Gastrocnemius medialis (tissue), 4 donors: ENCODE data around the gene RCOR3.

Source experiments
- POLR2A ChIP-seq, 2 donors: fragments of 450-650 bp; IDR thresholded peaks; one replicate each; pipeline ENCODE4 v1.6.1; 2017; ENCODE audit warnings: antibody characterized with exemption in 2 of 2, mild to moderate bottlenecking in 2 of 2, moderate library complexity in 2 of 2
- TF ChIP-seq, protein P1 (sequence below), 5 experiments: fragments of 450-650 bp in 3 of 5; fragments of 200-600 bp in 2 of 5; sonication (generic) in 2 of 5; IDR thresholded peaks in 4 of 5; conservative IDR thresholded peaks in 1 of 5; 1 replicate in 4 of 5; 2 replicates in 1 of 5; pipeline ENCODE4 v1.5.1; 2016 to 2019; ENCODE audit warnings: antibody characterized with exemption in 5 of 5, mild to moderate bottlenecking in 3 of 5, moderate library complexity in 3 of 5

DNA sequence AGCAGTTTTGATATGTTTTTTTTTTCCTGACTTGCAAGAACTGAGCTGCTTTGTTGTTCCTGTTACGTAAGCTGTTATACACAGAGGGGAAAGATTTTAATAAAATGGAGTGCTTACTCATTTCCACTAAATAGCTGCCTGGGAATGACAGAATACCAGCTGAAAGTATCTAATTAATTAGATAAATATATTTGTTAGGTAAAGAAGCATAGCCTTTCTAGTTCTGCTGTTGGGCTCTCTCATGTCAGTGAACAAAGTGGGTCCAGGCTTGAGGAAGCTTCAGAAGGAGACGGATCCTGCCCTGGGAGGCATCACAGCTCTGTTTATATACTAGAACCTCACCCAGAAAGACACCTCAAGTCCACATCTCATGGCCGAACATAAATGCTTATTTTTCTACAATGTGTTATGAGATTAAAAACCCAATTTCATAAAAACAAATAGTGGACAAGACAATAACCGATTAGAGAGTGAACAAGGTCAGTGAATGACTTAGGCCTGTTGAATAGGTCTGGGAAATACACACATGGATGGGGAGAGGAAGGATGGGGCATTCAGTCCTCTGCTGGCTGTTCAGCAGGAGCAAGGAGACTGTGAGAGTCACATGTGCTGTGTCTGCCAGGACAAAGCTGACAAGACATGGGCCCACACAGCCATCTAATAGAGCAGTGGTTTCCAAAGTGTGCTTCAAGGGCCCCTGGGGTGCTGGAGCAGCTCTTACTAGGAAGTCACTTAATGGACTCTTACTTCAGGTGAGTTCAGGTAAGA is 88.1 kb downstream of the RCOR3 start:
- TF ChIP-seq, protein P1, sequence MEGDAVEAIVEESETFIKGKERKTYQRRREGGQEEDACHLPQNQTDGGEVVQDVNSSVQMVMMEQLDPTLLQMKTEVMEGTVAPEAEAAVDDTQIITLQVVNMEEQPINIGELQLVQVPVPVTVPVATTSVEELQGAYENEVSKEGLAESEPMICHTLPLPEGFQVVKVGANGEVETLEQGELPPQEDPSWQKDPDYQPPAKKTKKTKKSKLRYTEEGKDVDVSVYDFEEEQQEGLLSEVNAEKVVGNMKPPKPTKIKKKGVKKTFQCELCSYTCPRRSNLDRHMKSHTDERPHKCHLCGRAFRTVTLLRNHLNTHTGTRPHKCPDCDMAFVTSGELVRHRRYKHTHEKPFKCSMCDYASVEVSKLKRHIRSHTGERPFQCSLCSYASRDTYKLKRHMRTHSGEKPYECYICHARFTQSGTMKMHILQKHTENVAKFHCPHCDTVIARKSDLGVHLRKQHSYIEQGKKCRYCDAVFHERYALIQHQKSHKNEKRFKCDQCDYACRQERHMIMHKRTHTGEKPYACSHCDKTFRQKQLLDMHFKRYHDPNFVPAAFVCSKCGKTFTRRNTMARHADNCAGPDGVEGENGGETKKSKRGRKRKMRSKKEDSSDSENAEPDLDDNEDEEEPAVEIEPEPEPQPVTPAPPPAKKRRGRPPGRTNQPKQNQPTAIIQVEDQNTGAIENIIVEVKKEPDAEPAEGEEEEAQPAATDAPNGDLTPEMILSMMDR (IDR thresholded peaks at IDR 0.05 in 4 of 5, conservative IDR thresholded peaks at IDR 0.05 in 1 of 5), result no peak
- no peak for TF ChIP-seq POLR2A (IDR thresholded peaks at IDR 0.05)
